H1 (cell line): ENCODE data around the gene SMDT1. TPM values are rescaled to one million over a fixed set of nuclear protein-coding genes. Genes with fewer than 3 reads are reported as not detected.

Source experiments
- CTCF ChIA-PET: fragments of 300-600 bp; sonication (Branson Sonifier 250); formaldehyde crosslinking; loops from one replicate; lab custom pipeline; 2021; ENCODE audit not compliant: partially characterized antibody; lab: Charles Lee
- POLR2A ChIA-PET: fragments of 300-600 bp; sonication (Branson Sonifier 250); formaldehyde crosslinking; loops from one replicate; lab custom pipeline; 2021; ENCODE audit warnings: inconsistent platforms; ENCODE audit not compliant: partially characterized antibody; lab: Charles Lee
- DNase-seq, 2 experiments: peaks; one replicate each; pipeline versions ENCODE4 v3.0.0 to v3.0.0-alpha.2; 2010 to 2022; ENCODE audit warnings: low spot score in 2 of 2, low read depth in 1 of 2, mixed read lengths in 1 of 2
- FAIRE-seq: peaks from 2 replicates; lab custom pipeline; 2011; peaks lifted over from hg19 to GRCh38; lab: Jason Lieb, UNC
- H2AFZ ChIP-seq: 2 replicates; pipeline ENCODE4 v1.8.1; 2012; ENCODE audit warnings: low read length, inconsistent platforms
- H2AK5ac ChIP-seq: 2 replicates; pipeline ENCODE4 v1.6.1; 2013; ENCODE audit warnings: low read depth, low read length
- H2BK120ac ChIP-seq: replicated peaks from 2 replicates; pipeline ENCODE3; 2013; ENCODE audit warnings: low read depth, low read length, inconsistent platforms
- H2BK12ac ChIP-seq: 2 replicates; pipeline ENCODE4 v1.6.1; 2013; ENCODE audit warnings: low read depth, low read length
- H2BK15ac ChIP-seq: 2 replicates; pipeline ENCODE4 v1.6.1; 2013; ENCODE audit warnings: low read length
- H2BK20ac ChIP-seq: 2 replicates; pipeline ENCODE4 v1.6.1; 2013; ENCODE audit warnings: low read length
- H2BK5ac ChIP-seq: 2 replicates; pipeline ENCODE4 v1.6.1; 2013; ENCODE audit warnings: low read depth, low read length
- H3K14ac ChIP-seq: 2 replicates; pipeline ENCODE4 v1.6.1; 2013; ENCODE audit warnings: inconsistent platforms; ENCODE audit not compliant: insufficient read length
- H3K18ac ChIP-seq: 2 replicates; pipeline ENCODE4 v1.6.1; 2013; ENCODE audit warnings: low read length; ENCODE audit errors: extremely low read depth
- H3K23ac ChIP-seq: 2 replicates; pipeline ENCODE4 v1.6.1; 2013; ENCODE audit warnings: inconsistent platforms; ENCODE audit not compliant: insufficient read length
- H3K23me2 ChIP-seq: 2 replicates; pipeline ENCODE4 v1.6.1; 2013; ENCODE audit warnings: low read depth, low read length
- H3K27ac ChIP-seq: 2 replicates; pipeline ENCODE4 v1.6.1; 2011; ENCODE audit warnings: low read depth, low read length, inconsistent platforms
- H3K27me3 ChIP-seq, 4 experiments: replicated peaks in 1 of 4; 1 replicate in 1 of 4; 2 replicates in 3 of 4; pipeline versions ENCODE4 v1.6.1 to v1.8.1; 2011 to 2013; ENCODE audit warnings: low read length in 3 of 4, mild to moderate bottlenecking in 3 of 4, inconsistent platforms in 2 of 4, mixed read lengths in 2 of 4, moderate library complexity in 1 of 4; ENCODE audit not compliant: control insufficient read depth in 3 of 4, insufficient read depth in 3 of 4; ENCODE audit errors: extremely low read depth in 1 of 4
- H3K36me3 ChIP-seq, 4 experiments: 2 replicates each; pipeline versions ENCODE4 v1.6.1 to v1.8.1; 2011 to 2013; ENCODE audit warnings: mild to moderate bottlenecking in 4 of 4, low read length in 3 of 4, moderate library complexity in 2 of 4, control low read depth in 1 of 4, inconsistent platforms in 1 of 4; ENCODE audit not compliant: insufficient read depth in 4 of 4, control insufficient read depth in 2 of 4
- H3K4ac ChIP-seq: replicated peaks from 2 replicates; pipeline ENCODE3; 2013; ENCODE audit warnings: low read length, low read depth, mixed read lengths, inconsistent platforms; ENCODE audit not compliant: insufficient read length
- H3K4me1 ChIP-seq, 4 experiments: replicated peaks in 1 of 4; 1 replicate in 1 of 4; 2 replicates in 3 of 4; pipeline versions ENCODE4 v1.6.1 to v1.8.1; 2011 to 2013; ENCODE audit warnings: low read length in 3 of 4, inconsistent platforms in 2 of 4, mixed read lengths in 1 of 4; ENCODE audit not compliant: insufficient read depth in 4 of 4, control insufficient read depth in 3 of 4
- H3K4me2 ChIP-seq, 2 experiments: 2 replicates each; pipeline versions ENCODE4 v1.6.1 to v1.8.1; 2011 to 2013; ENCODE audit warnings: low read depth in 2 of 2, low read length in 2 of 2, control low read depth in 1 of 2, inconsistent platforms in 1 of 2, mild to moderate bottlenecking in 1 of 2; ENCODE audit not compliant: insufficient read depth in 1 of 2
- H3K4me3 ChIP-seq, 4 experiments: fragments of 200-600, 300-600 bp in 1 of 4; sonication (generic), shearing (Covaris generic), sonication (Bioruptor Twin) in 1 of 4; 2 replicates each; pipeline versions ENCODE4 v1.5.1 to v1.8.1; 2011 to 2016; ENCODE audit warnings: low read length in 4 of 4, low read depth in 3 of 4, control low read depth in 2 of 4, inconsistent platforms in 2 of 4, mild to moderate bottlenecking in 2 of 4, mixed read lengths in 1 of 4, moderate library complexity in 1 of 4; ENCODE audit not compliant: insufficient read depth in 2 of 4; ENCODE audit errors: extremely low read depth in 1 of 4
- H3K56ac ChIP-seq: replicated peaks from 2 replicates; pipeline ENCODE3; 2013; ENCODE audit warnings: low read depth, mild to moderate bottlenecking, mixed read lengths, low read length, inconsistent platforms; ENCODE audit not compliant: insufficient read length
- H3K79me1 ChIP-seq: 2 replicates; pipeline ENCODE4 v1.6.1; 2013; ENCODE audit warnings: low read depth, low read length, control low read depth
- H3K79me2 ChIP-seq, 2 experiments: 2 replicates each; pipeline versions ENCODE4 v1.6.1 to v1.8.1; 2012 to 2013; ENCODE audit warnings: low read length in 2 of 2, mild to moderate bottlenecking in 2 of 2, inconsistent platforms in 1 of 2; ENCODE audit not compliant: insufficient read depth in 2 of 2, control insufficient read depth in 1 of 2
- H3K9ac ChIP-seq, 4 experiments: replicated peaks in 1 of 4; 1 replicate in 1 of 4; 2 replicates in 3 of 4; pipeline versions ENCODE4 v1.6.1 to v1.8.1; 2011 to 2013; ENCODE audit warnings: low read depth in 3 of 4, low read length in 3 of 4, control low read depth in 2 of 4, mild to moderate bottlenecking in 2 of 4, moderate library complexity in 2 of 4, inconsistent platforms in 1 of 4; ENCODE audit errors: extremely low read depth in 1 of 4
- H3K9me3 ChIP-seq, 2 experiments: 2 replicates each; pipeline versions ENCODE4 v1.6.1 to v1.8.1; 2012 to 2013; ENCODE audit warnings: mild to moderate bottlenecking in 2 of 2, moderate library complexity in 2 of 2, control low read depth in 1 of 2, inconsistent platforms in 1 of 2, low read depth in 1 of 2, low read length in 1 of 2, mixed read lengths in 1 of 2; ENCODE audit not compliant: insufficient read depth in 2 of 2
- H4K20me1 ChIP-seq, 2 experiments: replicated peaks in 1 of 2; 2 replicates each; pipeline versions ENCODE3 to v1.8.1; 2011 to 2013; ENCODE audit warnings: inconsistent platforms in 2 of 2, low read length in 2 of 2, mild to moderate bottlenecking in 1 of 2; ENCODE audit not compliant: insufficient read depth in 2 of 2, control insufficient read depth in 1 of 2
- H4K5ac ChIP-seq: 2 replicates; pipeline ENCODE4 v1.6.1; 2013; ENCODE audit warnings: low read length, low read depth, mixed read lengths, inconsistent platforms; ENCODE audit not compliant: insufficient read length
- H4K8ac ChIP-seq: 2 replicates; pipeline ENCODE4 v1.8.0; 2013; ENCODE audit warnings: mild to moderate bottlenecking, moderate library complexity, low read length, inconsistent platforms; ENCODE audit not compliant: insufficient read depth; ENCODE audit errors: extremely low read depth
- H4K91ac ChIP-seq: replicated peaks from 2 replicates; pipeline ENCODE3; 2013; ENCODE audit warnings: low read length, mixed read lengths, inconsistent platforms; ENCODE audit not compliant: insufficient read length
- CBX8 ChIP-seq: fragments of 300-800, 300-1000 bp; sonication (generic); IDR thresholded peaks from 2 replicates; pipeline ENCODE4 v1.7.1; 2016; ENCODE audit warnings: low read depth, low read length, borderline replicate concordance
- CTCF ChIP-seq, 3 experiments: IDR thresholded peaks; 1 replicate in 2 of 3; 2 replicates in 1 of 3; pipeline versions ENCODE4 v1.5.1 to v1.6.1; 2011; ENCODE audit warnings: low read length in 3 of 3, mild to moderate bottlenecking in 3 of 3, inconsistent platforms in 2 of 3, low read depth in 1 of 3, moderate library complexity in 1 of 3; ENCODE audit not compliant: insufficient read depth in 1 of 3; ENCODE audit errors: control extremely low read depth in 1 of 3
- KDM4A ChIP-seq: IDR thresholded peaks from one replicate; pipeline ENCODE4 v1.7.1; 2012; ENCODE audit warnings: low read depth, mild to moderate bottlenecking, moderate library complexity, low read length, inconsistent platforms; ENCODE audit not compliant: severe bottlenecking
- MAX ChIP-seq: IDR thresholded peaks from 2 replicates; pipeline ENCODE4 v1.6.1; 2012; ENCODE audit warnings: inconsistent platforms
- POLR2A ChIP-seq, 2 experiments: IDR thresholded peaks; 1 replicate in 1 of 2; 2 replicates in 1 of 2; pipeline ENCODE4 v1.6.1; 2011; ENCODE audit warnings: low read depth in 2 of 2, low read length in 2 of 2, mild to moderate bottlenecking in 2 of 2; ENCODE audit errors: control extremely low read depth in 1 of 2
- RBBP5 ChIP-seq: IDR thresholded peaks from 2 replicates; pipeline ENCODE4 v1.7.1; 2012; ENCODE audit warnings: low read depth, mild to moderate bottlenecking, inconsistent platforms, low read length, moderate library complexity, borderline replicate concordance
- SP4 ChIP-seq: IDR thresholded peaks from 2 replicates; pipeline ENCODE4 v1.6.1; 2012; ENCODE audit warnings: low read length, inconsistent platforms
- WGBS, 2 experiments: shearing (Covaris generic) in 1 of 2; methylation state at CpG; one replicate each; pipeline versions ENCODE4 v1.1.6 to v1.1.7; 2013 to 2015; ENCODE audit warnings: low lambda C conversion rate in 2 of 2, mixed read lengths in 2 of 2, inconsistent platforms in 1 of 2, low coverage in 1 of 2, missing lambda C conversion rate in 1 of 2; ENCODE audit not compliant: insufficient replicate concordance in 2 of 2, insufficient coverage in 1 of 2, insufficient read length in 1 of 2; ENCODE audit errors: extremely low coverage in 1 of 2, missing lambda C conversion rate in 1 of 2; 5-methylcytosine and 5-hydroxymethylcytosine counted together
- polyA plus RNA-seq, 7 experiments: library from polyadenylated mRNA; depleted of rRNA in 3 of 7; stranded (reverse) in 5 of 7; unstranded in 2 of 7; fragments of >200 nt in 5 of 7; fragments of 200-250 nt in 2 of 7; gene quantifications; 1 replicate in 5 of 7; 2 replicates in 1 of 7; 4 replicates in 1 of 7; pipeline versions ENCODE4 v1.2.1 to v1.2.3, GENCODE V29; 2011 to 2013; ENCODE audit warnings: missing spikeins in 2 of 7, mixed read lengths in 2 of 7
- total RNA-seq: library from RNA; stranded (reverse); fragmentation: NEBNext Ultra II Directional; extraction: Animal tissue kit (Norgen Biotek cat#: 25700); gene quantifications from 2 replicates; pipeline ENCODE4 v1.2.1, GENCODE V29; 2021

SMDT1 gene
- total and polyA plus RNA-seq, 2 of the 8 experiments (the other 6 are each of a cell fraction or from before 2014, with no cell fraction given): 34.9 to 35.6 TPM

- FAIRE-seq (no peak), DNase-seq (no peak)
- TF ChIP-seq CTCF (IDR thresholded peaks at IDR 0.05; ENCODE audit: control extremely low read depth in 1 of 3, insufficient read depth in 1 of 3, low read depth in 1 of 3, low read length in 3 of 3): no peak
- no peak for TF ChIP-seq SP4
- no peak for TF ChIP-seq KDM4A
- no peak for TF ChIP-seq CBX8
- TF ChIP-seq RBBP5: no peak
- TF ChIP-seq POLR2A (IDR thresholded peaks at IDR 0.05; ENCODE audit: control extremely low read depth in 1 of 2, low read depth in 2 of 2, low read length in 2 of 2): no peak
- TF ChIP-seq MAX: no peak
- Histone ChIP-seq H3K23ac (no peak overlapping the region), H3K4me2 (peak overlapping the region; percentile 49 to 63; a peak in 2 of 4 replicates), H3K9me3 (no peaks in the 10 kb centered on the region), H3K18ac (no peak overlapping the region), H2BK15ac (no peak overlapping the region), H3K27me3 (no peaks in the 10 kb centered on the region; a peak in 1 of 7 replicates), H4K91ac (no peak overlapping the region), H3K4me3 (no peak overlapping the region), H2BK5ac (peak overlapping the region; percentile 99; the same call in 1 of the 2 replicates), H3K14ac (no peak overlapping the region), H2AFZ (no peak overlapping the region), H4K20me1 (peaks cover 0 to 3% of the 10 kb centered on the region in 2 experiments), H3K56ac (no peak overlapping the region), H4K5ac (no peak overlapping the region), H2BK20ac (0 out of 2 replicates have a peak overlapping the region, but pooled peaks have one; percentile 43), H3K79me1 (no peaks in the 10 kb centered on the region), H3K4ac (no peak overlapping the region), H3K36me3 (no peaks in the 10 kb centered on the region; a peak in 2 of 8 replicates), H2AK5ac (peak overlapping the region; percentile 68; the same call in 1 of the 2 replicates), H3K27ac (no peak overlapping the region), H2BK120ac (no peak overlapping the region), H3K9ac (no peak overlapping the region), H3K4me1 (peaks cover 0 to 26% (median 13%) of the 10 kb centered on the region in 4 experiments; a peak in 6 of 7 replicates), H3K23me2 (peaks cover 8% of the 10 kb centered on the region; the same call in 1 of the 2 replicates), H3K79me2 (no peaks in the 10 kb centered on the region), H2BK12ac (peak overlapping the region; percentile 97), H4K8ac (no peak overlapping the region)
- 93% methylated on average over 7 of the region's 7 CpGs; no CpG with 5 or more reads in 1 of the 2 experiments for WGBS, 2 experiments
- CTCF ChIA-PET: interaction anchor here (0.6 to 1.1 kb wide), 2 partner anchors 25 to 51 kb away, joined by 3 to 5 read pairs; no protein-coding TSS in a partner anchor
- POLR2A ChIA-PET: interaction anchor here (1.1 kb wide), 1 partner anchor 8 kb away, joined by 5 read pairs; no protein-coding TSS in a partner anchor
Observed at GRCh38 chr22:42066126-42066761, 13.3 kb upstream of the SMDT1 start.
